Stimulated activated CD8-positive, alpha-beta memory T cell treated with anti-CD3 and anti-CD28 coated beads, Interleukin-15, amount 100 ng/mL, for 4 hours (primary cell): ENCODE results near the gene ADAMTS9.

Experiments used
- DNase-seq, 2 donors: peaks; one replicate each; pipeline ENCODE4 v3.0.0-alpha.2; 2020; ENCODE audit warnings: low read depth in 2 of 2

The ADAMTS9 gene

GRCh38 chr3:64490180-64490724 is 197.5 kb downstream of the ADAMTS9 start:
- DNase-seq: no peak

GRCh38 chr3:64489361-64490044 is 198.3 kb downstream of the ADAMTS9 start:
- DNase-seq: no peak

GRCh38 chr3:64488939-64489338 is 198.9 kb downstream of the ADAMTS9 start:
- no peak for DNase-seq

DNA sequence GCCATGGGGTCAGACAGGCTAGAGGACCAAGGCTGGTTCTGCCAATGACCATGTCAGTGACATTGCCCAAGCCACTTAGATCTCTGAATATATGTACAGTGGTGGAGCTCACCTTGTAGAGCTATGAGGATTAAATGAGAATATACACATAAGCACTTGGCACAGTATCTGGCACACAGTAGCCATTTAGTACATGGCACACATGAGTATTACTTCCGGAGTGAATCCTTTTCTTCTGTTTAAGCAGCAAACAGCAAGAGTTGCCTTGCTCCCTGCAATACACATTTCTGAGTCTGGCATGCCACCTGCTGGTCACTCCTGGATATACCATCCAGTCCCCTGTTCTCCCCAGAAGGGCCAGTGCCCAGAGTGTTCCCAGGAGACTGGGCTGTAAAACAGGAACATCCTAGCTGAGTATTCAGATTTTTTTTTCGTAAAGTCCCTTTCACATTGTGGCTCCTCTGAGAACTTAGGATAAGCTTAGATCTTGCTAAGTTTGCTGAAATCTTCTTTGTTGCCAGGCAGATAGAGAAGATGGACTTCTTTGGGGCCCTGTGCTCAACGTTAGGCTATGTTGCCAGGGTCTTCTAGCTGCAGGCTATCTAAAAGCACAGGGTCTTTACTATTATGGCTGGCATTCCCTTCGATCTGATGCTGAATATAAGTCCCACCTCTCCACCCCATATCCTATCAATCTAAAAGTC is 203.4 kb downstream of the ADAMTS9 start:
- DNase-seq: peak in 1 of 2 donors; percentile 1

DNA sequence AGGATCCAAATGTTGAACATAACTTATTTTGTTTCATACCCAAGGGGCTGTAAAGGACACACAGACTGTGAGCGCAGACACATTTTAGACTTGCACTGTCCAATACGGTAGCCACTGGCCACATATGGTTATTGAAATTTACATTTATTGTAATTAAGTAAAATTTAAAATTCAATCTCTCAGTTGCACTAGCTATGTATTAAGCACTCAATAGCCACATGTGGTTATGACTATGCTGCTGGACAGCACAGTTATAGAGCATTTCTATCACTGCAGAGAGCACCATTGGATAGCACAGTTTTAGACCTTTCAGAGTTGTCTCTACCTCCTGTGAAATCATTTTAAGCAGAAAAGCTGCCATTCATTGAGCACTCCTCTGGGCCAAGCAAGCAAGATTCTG is 204.3 kb downstream of the ADAMTS9 start:
- DNase-seq: no peak

GRCh38 chr3:64475037-64475436 is 212.8 kb downstream of the ADAMTS9 start:
- no peak for DNase-seq

DNA sequence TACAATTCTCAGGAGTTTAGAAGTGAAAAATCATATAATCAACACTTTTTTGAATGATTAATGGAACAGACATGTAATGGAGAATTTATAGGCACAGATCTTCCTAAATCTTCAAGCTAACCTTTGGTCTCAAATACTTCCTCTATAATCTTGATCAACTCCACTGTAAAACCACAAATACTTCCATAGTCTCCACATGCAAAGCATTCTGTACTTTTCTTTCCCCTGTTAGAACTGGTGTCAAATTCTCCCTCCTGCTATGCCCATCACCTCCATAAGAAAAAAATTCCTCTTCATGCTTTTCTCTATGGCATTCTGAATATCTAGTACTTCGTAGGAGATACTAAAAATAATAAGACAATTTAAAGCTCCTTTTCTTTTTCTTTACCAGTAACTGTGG is 214.3 kb downstream of the ADAMTS9 start:
- no peak for DNase-seq

DNA sequence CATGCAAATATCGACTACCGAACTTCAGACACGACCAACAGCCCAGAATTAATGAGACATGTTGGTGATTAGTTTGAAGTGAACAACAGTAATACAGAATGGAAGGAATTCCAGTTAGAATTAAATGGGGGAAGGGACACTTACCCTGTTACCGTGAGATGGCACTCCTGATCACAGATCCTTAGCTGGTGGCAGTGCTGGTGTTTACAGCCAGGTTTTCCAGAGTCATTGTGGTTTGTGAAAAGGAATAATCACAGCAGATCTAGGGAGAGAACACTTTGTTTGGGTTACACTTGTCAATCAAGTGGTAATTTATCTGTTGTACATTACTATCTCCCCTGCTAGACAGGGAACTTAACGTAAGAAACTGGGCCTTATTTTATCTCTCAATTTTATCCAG is 217.4 kb downstream of the ADAMTS9 start:
- no peak for DNase-seq

DNA sequence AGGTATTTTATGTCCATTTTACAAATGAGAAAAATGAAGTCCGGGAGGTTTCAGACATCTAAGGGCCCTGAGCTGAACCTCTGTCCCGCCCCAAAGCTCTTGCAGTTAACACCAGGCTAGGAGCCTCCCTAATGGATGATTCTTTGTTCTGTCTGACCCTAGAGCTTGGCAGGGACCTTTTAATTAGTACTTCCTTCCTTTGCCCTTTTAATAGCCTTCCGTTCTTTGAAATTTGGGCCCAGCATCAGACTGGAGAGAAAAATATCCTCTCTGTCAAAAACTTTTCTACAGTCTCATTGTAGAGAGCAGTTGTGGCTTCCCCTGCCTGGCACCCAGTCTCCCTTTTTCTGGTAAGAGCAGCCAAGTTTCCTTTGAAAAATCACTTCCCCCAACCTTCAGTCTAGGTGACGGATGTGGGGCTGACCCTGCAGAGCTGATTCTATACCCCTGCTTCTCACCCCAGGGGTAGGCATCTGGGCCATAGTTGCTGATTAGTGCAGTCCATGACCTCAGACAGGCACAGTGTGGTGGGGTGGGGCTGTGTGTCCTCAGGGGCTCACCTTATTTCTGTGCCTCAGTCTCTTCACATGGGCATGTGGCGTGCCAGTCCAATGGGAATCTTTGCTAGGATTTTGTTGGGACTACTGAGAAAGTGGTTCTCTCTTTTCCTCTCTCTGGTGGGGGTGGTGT is 220.4 kb downstream of the ADAMTS9 start:
- DNase-seq: no peak
